CD4-positive, alpha-beta T cell (primary cell): Measurements from ENCODE around the gene PDE8A. TPM values are rescaled to one million over a fixed set of nuclear protein-coding genes. Genes with fewer than 3 reads are reported as not detected.

Experiments used
- ATAC-seq: fragments of 200-7000 bp; cut with Tn5 transposase; one replicate; pipeline ENCODE4 v1.10.0; 2022; ENCODE audit warnings: mild to moderate bottlenecking; ENCODE audit not compliant: poor library complexity
- CTCF ChIA-PET: fragments of 350-600 bp; sonication (Branson Sonifier 250); formaldehyde crosslinking; loops from one replicate; lab custom pipeline; 2021; ENCODE audit warnings: antibody characterized with exemption, inconsistent platforms; lab: Charles Lee
- POLR2A ChIA-PET: fragments of 350-600 bp; sonication (Branson Sonifier 250); formaldehyde crosslinking; loops from one replicate; lab custom pipeline; 2021; ENCODE audit warnings: antibody characterized with exemption, inconsistent platforms; lab: Charles Lee
- DNase-seq, 14 experiments: peaks; one replicate each; pipeline ENCODE4 v3.0.0-alpha.2; 2013 to 2020; ENCODE audit warnings: mixed read lengths in 2 of 14
- H3K27ac ChIP-seq, 2 donors: one replicate each; pipeline versions ENCODE4 v1.5.1 to v1.7.0; 2013; ENCODE audit warnings: low read length in 2 of 2, low read depth in 1 of 2, mild to moderate bottlenecking in 1 of 2
- H3K27me3 ChIP-seq, 2 experiments: 1 replicate in 1 of 2; 2 replicates in 1 of 2; pipeline versions ENCODE4 v1.6.1 to v1.7.0; 2013; ENCODE audit warnings: low read length in 2 of 2, control low read depth in 1 of 2, mild to moderate bottlenecking in 1 of 2, moderate library complexity in 1 of 2; ENCODE audit not compliant: insufficient read depth in 2 of 2, control insufficient read depth in 1 of 2
- H3K36me3 ChIP-seq: one replicate; pipeline ENCODE4 v1.6.1; 2013; ENCODE audit warnings: low read length, control low read depth; ENCODE audit not compliant: insufficient read depth
- H3K4me1 ChIP-seq: one replicate; pipeline ENCODE4 v1.6.1; 2013; ENCODE audit warnings: low read length, control low read depth; ENCODE audit not compliant: insufficient read depth
- H3K4me3 ChIP-seq: one replicate; pipeline ENCODE4 v1.5.1; 2013; ENCODE audit warnings: mild to moderate bottlenecking, low read length, moderate library complexity
- H3K9me3 ChIP-seq, 2 experiments: 1 replicate in 1 of 2; 2 replicates in 1 of 2; pipeline versions ENCODE4 v1.6.1 to v1.7.0; 2013; ENCODE audit warnings: low read length in 2 of 2, mild to moderate bottlenecking in 2 of 2, control low read depth in 1 of 2, moderate library complexity in 1 of 2; ENCODE audit not compliant: control insufficient read depth in 1 of 2, insufficient read depth in 1 of 2
- H3K27ac Mint-ChIP-seq: one replicate; pipeline ENCODE4 v1.8.0; 2020; ENCODE audit warnings: mixed read lengths
- H3K27me3 Mint-ChIP-seq: one replicate; pipeline ENCODE4 v1.8.0; 2021; ENCODE audit warnings: mixed read lengths
- H3K36me3 Mint-ChIP-seq: one replicate; pipeline ENCODE4 v1.8.0; 2021; ENCODE audit warnings: low read depth, mixed read lengths
- H3K4me1 Mint-ChIP-seq: one replicate; pipeline ENCODE4 v1.8.0; 2021; ENCODE audit warnings: low read depth, mixed read lengths
- H3K4me3 Mint-ChIP-seq: one replicate; pipeline ENCODE4 v1.8.0; 2020; ENCODE audit warnings: mild to moderate bottlenecking, mixed read lengths
- H3K9me3 Mint-ChIP-seq: one replicate; pipeline ENCODE4 v1.8.0; 2020; ENCODE audit warnings: mixed read lengths
- intact Hi-C, 2 experiments: fragments of 100-400 bp; cut with DNase I in 1 of 2; cut with micrococcal nuclease in 1 of 2; formaldehyde crosslinking; loops; one replicate each; pipeline versions ENCODE4 v1.15.1 to v1.9.0; 2023 to 2025; cut with DNase I, micrococcal nuclease
- total RNA-seq, 174 experiments: library from RNA in 2 of 174; stranded (reverse) in 2 of 174; gene quantifications; one replicate each; pipeline ENCODE4 v1.2.3 and lab custom pipeline; 2021 to 2026
- TF ChIP-seq, protein P1 (sequence below): fragments of 200-600 bp; IDR thresholded peaks from one replicate; pipeline ENCODE4 v1.8.0; 2022; ENCODE audit warnings: antibody characterized with exemption, mild to moderate bottlenecking

Gene PDE8A
- total RNA-seq, 2 experiments from 2014 or later, result 29.8 to 34.3 TPM

DNA sequence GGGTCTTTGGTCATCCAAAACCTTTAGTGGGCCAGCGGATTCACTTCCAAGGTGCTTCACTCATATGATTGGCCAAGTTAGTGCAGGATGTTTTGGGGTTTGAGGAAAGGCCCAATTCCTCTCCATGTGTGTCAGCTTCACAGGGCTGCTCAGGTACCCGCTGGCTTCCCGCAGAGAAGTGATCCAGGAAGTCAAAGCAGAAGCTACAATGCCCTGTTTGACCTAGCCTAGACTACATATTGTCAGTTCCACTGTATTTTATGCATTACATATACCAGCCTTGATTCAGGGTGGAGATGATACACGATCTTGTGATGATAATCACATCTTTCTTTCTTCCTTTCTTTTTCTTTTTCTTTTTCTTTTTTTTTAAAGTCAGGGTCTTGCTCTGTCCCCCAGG lies 32.1 kb downstream of the PDE8A start:
- Mint-ChIP-seq H3K27ac (no peak overlapping the region), H3K27me3 (no peaks in the 10 kb centered on the region), H3K4me3 (no peak overlapping the region), H3K36me3 (no peaks in the 10 kb centered on the region), H3K9me3 (no peaks in the 10 kb centered on the region), H3K4me1 (peaks cover 46% of the 10 kb centered on the region)
- DNase-seq (no peak), ATAC-seq (no peak)
- intact Hi-C loops, result no loop called here
- ChIA-PET CTCF (interaction anchor here (0.6 to 1.5 kb wide), 3 partner anchors 14 to 31 kb away, joined by 3 read pairs; no protein-coding TSS in a partner anchor), POLR2A (no interaction called here)
- Histone ChIP-seq H3K27ac (no peak overlapping the region), H3K9me3 (no peaks in the 10 kb centered on the region), H3K4me1 (peaks cover under 1% of the 10 kb centered on the region), H3K36me3 (no peaks in the 10 kb centered on the region), H3K4me3 (no peak overlapping the region), H3K27me3 (no peaks in the 10 kb centered on the region)
- TF ChIP-seq, protein P1, sequence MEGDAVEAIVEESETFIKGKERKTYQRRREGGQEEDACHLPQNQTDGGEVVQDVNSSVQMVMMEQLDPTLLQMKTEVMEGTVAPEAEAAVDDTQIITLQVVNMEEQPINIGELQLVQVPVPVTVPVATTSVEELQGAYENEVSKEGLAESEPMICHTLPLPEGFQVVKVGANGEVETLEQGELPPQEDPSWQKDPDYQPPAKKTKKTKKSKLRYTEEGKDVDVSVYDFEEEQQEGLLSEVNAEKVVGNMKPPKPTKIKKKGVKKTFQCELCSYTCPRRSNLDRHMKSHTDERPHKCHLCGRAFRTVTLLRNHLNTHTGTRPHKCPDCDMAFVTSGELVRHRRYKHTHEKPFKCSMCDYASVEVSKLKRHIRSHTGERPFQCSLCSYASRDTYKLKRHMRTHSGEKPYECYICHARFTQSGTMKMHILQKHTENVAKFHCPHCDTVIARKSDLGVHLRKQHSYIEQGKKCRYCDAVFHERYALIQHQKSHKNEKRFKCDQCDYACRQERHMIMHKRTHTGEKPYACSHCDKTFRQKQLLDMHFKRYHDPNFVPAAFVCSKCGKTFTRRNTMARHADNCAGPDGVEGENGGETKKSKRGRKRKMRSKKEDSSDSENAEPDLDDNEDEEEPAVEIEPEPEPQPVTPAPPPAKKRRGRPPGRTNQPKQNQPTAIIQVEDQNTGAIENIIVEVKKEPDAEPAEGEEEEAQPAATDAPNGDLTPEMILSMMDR, result no peak

DNA sequence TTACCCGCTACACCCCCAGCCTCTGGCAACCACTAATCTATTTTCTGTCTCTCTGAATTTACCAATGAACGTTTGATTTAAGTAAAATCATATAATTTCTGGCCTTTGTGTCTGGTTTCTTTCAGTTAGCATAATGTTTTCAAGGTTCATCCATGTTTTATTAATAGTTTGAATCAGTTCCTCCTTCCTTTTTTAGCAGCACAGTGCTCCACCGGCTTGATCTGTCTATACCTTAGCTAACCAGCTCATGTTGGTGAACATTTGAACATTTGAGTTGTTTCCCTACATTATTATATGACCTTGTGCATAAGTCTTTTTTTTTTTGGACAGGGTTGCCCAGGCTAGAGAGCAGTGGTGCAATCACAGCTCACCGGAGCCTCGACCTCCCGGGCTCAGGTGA lies 33.3 kb downstream of the PDE8A start:
- H3K9me3 ChIP-seq, result no peaks in the 10 kb centered on the region
- Mint-ChIP-seq H3K27me3 (no peaks in the 10 kb centered on the region), H3K9me3 (no peaks in the 10 kb centered on the region), H3K36me3 (no peaks in the 10 kb centered on the region), H3K4me3 (no peak overlapping the region), H3K4me1 (peaks cover 43% of the 10 kb centered on the region), H3K27ac (no peak overlapping the region)
- H3K4me1 ChIP-seq, result no peaks in the 10 kb centered on the region
- TF ChIP-seq, protein P1, result no peak
- POLR2A ChIA-PET, result interaction anchor here (0.6 kb wide), 1 partner anchor 11 kb away, joined by 4 read pairs; no protein-coding TSS in a partner anchor
- DNase-seq (no peak), ATAC-seq (no peak)
- no peak overlapping the region for H3K27ac ChIP-seq
- H3K4me3 ChIP-seq, result no peak overlapping the region
- intact Hi-C loops, result no loop called here
- no peaks in the 10 kb centered on the region for H3K36me3 ChIP-seq
- H3K27me3 ChIP-seq, result no peaks in the 10 kb centered on the region
- CTCF ChIA-PET, result interaction anchor here (0.6 to 1.5 kb wide), 2 partner anchors 24 to 89 kb away, joined by 3 read pairs; no protein-coding TSS in a partner anchor

DNA sequence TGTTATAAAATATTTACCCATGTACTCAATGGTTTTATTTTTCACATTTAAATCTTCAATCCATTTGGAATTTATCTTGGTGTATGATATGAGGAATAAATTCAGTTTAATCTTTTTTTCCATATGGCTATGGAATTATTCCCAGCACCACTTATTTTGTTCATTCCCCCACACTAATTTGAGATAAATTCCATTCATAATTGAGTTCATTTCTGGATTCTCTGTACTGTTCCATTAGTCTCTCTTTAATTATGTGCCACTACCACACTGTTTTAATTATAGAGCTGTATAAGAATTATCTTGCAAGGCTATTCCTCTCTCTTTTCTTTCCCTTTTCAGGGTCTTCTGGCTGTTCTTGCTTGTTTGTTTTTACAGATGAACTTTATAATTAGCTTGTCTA lies 34.6 kb downstream of the PDE8A start:
- TF ChIP-seq, protein P1, result no peak
- CTCF ChIA-PET, result interaction anchor here (1.5 kb wide), 1 partner anchor 25 kb away, joined by 3 read pairs; no protein-coding TSS in a partner anchor
- Histone ChIP-seq H3K9me3 (no peaks in the 10 kb centered on the region), H3K36me3 (no peaks in the 10 kb centered on the region), H3K27me3 (no peaks in the 10 kb centered on the region), H3K4me3 (no peak overlapping the region), H3K27ac (no peak overlapping the region), H3K4me1 (no peaks in the 10 kb centered on the region)
- POLR2A ChIA-PET, result no interaction called here
- H3K36me3 Mint-ChIP-seq, result no peaks in the 10 kb centered on the region
- no peaks in the 10 kb centered on the region for H3K27me3 Mint-ChIP-seq
- H3K9me3 Mint-ChIP-seq, result no peaks in the 10 kb centered on the region
- H3K4me3 Mint-ChIP-seq, result no peak overlapping the region
- intact Hi-C loops, result no loop called here
- H3K4me1 Mint-ChIP-seq, result peaks cover 33% of the 10 kb centered on the region
- no peak overlapping the region for H3K27ac Mint-ChIP-seq
- ATAC-seq (no peak), DNase-seq (no peak)
